GM12872 (cell line): ENCODE results near the gene TPCN1.

ENCODE experiments used
- TF ChIP-seq, protein P1 (sequence below): IDR thresholded peaks from 3 replicates; pipeline ENCODE4 v1.5.1; 2011; ENCODE audit warnings: low read depth, mild to moderate bottlenecking, low read length, moderate library complexity; ENCODE audit not compliant: insufficient read depth

Gene TPCN1

DNA sequence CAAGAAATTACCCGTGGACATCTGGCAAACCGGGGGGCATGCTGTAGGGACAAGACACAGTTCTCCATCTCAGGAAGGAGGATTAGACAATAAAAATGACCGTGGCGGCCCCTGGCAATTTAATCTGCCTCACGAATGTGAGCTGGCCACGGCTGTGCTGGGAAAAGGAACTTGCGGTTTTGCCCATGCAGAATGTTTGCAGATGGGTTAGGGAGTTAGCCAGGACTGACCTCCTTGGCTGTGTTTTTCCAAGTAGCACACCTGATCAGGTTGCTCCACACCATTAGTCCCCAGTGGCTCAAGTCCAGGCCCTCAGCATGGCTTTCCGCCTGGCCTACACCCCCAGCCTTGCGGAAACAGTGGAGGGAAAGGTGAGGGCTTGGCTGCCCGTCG, 20.8 kb downstream of the TPCN1 start:
- TF ChIP-seq, protein P1, sequence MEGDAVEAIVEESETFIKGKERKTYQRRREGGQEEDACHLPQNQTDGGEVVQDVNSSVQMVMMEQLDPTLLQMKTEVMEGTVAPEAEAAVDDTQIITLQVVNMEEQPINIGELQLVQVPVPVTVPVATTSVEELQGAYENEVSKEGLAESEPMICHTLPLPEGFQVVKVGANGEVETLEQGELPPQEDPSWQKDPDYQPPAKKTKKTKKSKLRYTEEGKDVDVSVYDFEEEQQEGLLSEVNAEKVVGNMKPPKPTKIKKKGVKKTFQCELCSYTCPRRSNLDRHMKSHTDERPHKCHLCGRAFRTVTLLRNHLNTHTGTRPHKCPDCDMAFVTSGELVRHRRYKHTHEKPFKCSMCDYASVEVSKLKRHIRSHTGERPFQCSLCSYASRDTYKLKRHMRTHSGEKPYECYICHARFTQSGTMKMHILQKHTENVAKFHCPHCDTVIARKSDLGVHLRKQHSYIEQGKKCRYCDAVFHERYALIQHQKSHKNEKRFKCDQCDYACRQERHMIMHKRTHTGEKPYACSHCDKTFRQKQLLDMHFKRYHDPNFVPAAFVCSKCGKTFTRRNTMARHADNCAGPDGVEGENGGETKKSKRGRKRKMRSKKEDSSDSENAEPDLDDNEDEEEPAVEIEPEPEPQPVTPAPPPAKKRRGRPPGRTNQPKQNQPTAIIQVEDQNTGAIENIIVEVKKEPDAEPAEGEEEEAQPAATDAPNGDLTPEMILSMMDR = no peak

DNA sequence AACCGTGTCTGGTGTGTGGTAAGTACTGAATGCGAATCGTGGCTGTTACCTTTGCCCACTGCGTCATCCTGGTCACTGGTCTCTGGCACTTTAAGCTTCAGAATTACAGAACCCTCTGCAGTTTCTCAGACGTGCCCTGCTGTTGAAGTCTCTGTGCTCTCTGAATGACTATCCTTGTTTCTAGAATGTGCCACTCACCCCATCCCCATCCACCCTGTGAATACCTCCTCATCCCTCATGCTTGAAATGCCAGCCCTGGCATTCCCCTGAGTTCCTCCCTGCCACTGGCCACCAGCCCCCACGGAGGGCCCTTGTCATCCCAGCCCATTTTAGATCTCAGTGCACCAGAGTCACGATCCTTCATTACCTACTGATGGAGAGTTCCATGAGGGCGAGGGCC, 21.3 kb downstream of the TPCN1 start:
- TF ChIP-seq, protein P1 = no peak

DNA sequence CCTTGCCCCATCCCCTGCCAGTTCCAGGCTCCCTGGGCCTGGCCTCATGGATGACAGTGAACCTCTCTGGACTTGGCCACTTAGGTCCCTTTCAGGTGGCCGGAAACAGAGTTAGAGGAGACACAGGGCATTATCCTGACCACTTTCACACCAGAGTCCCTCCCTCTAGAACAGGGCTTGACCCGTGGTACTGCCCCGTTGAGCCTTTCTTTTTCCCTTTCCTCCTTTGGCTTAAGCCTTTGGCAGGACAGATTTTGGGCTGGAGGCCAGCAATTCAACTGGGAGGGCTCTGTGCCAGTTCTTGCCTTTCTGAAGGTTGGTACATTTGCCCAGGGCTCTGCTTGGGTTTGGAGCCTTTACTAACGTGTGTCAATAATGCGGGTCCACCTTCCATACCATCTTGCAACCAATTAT, 22.8 kb downstream of the TPCN1 start:
- TF ChIP-seq, protein P1 = no peak

DNA sequence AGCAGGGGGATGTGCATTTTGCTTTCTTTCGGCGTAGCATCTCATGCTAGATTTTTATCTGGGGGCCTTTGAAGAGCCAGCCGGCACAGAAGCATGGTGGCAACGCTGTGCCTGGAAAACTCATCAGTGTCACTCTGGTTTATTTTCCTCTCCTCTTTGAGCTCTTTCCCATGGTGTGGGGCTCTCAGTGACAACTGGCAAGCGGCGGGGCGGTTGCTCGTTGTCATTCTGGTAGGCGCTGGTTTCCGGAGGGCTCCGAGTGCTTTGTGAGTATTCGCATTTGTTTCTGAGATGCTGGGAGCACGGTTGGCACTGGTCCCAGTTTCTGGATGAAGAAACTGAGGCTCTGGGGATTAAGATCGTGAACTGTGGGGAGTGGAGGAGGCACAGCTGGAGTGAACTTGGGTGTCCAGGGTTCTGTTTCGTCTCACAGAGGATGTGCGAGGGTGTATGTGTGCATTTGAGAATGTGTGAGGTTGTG, 23.3 kb downstream of the TPCN1 start:
- TF ChIP-seq, protein P1 = no peak

DNA sequence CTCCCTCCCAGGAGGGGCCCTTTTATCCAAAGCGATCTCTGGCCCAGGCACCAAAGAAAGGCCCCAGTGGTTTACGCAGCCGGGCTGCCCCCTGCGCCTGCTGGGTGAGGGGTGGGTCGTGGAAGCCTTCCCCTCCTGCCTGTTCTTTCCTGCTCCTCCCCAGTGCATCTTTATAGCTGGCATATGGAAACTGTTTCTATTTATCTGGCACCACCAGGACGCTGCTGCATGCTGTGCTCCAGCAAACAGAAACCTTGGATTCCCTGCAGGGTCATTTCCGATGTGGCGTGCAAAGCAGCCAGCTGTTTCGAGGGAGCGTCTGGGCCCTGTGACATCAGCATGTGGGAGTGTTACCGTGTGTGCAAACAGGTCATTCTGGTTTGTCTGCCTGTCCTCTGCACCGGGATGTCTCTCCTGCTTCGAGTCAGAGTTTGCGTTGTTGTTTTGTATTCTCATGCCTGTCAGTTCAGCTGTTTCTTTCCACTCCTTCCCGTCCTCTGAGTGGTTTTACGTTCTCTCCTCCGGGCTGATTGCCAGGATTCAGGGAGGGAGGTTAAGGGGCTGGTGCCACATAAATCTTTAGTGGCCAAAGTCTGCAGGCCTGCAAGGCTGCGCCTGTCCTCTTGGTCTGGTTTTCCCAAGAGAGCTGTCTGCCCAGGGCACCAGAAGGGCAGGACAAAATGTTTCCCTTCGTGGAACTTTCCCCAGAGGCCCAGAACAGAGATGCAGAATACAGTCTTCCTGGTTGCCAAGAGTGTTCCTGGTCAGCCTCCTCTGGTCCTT, 24.6 kb downstream of the TPCN1 start:
- TF ChIP-seq, protein P1 = no peak

DNA sequence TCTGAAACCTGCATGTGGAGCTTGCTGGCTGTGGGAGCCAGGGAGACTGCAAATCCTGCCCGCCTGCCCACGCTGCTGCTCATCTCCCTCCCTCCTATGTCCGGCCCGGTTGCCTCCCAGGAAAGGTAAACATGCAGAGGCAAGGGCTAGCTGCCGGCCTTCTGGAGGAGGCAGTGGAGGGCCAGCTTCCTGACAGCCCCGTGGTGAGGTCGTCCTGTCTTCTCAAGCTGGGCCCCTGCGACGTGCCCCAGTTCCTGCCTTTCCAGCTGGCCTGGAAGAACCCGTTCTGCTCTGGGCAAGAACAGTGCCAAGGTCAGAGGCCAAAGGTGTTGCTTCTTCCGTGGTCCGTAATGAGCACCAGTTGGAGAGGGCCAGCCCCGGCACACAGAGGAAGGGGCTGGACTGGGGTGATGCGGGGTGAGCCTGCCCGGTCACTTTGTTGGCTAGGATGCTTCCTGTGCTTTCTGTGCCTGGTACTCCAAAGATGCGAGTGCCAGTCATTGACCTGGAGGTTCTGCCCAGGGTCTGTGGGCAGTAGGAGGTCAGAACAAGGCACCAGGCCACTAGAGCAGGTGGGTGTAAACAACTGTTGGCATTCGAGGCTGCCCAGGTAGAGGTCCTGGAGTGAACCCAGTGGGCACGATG, 25.3 kb downstream of the TPCN1 start:
- TF ChIP-seq, protein P1 = no peak

DNA sequence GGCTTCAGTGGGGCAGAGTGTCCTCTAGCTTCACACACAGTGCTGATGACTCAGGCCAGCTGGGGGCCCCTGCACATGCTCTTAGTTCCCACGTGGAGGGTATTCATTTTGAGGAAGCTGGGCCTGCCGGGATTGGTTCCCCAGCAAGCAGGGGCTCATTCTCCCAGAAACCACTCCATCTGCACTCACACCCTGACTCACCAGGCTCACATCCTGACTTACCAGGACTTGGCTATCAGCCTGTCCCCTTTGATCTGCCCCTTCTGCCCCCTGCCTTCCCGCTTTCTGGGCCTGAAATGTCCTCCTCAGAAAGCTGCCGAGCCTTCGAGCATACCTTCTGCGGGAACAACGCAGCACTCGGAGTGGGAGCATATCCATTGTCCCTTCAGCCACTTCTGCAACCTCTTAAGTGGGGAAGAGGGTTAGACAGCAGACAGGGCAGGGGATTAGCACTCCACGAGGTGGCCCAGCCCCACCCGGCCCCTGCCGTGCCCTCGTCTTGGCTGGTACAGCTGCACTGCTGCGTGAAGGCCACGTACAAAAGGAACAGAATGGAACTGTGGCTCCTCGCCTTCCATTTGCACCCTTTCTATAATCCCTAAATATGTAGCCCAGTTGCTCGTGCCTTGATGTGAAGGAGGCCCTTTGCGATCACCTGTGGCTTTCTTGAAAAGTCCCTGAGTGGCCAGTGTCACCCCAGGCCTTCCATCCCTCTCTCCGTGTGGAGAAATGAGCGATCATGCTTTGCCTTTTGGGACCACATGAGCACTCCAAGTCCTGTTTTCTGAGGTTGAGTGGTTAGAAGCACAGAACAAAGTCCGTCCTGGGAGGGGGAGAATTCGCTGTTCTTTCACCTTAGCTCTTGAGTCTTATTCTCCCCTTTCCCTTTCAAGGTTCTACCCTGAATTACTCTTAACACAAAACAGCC, 26.1 kb downstream of the TPCN1 start:
- TF ChIP-seq, protein P1 = no peak
